ENCODE data around the gene FAU. TPM values are rescaled to one million over a fixed set of nuclear protein-coding genes. Genes with fewer than 3 reads are reported as not detected.

FAU gene
- total RNA-seq, 2 experiments from 2014 or later = 1,937 to 1,976 TPM

DNA sequence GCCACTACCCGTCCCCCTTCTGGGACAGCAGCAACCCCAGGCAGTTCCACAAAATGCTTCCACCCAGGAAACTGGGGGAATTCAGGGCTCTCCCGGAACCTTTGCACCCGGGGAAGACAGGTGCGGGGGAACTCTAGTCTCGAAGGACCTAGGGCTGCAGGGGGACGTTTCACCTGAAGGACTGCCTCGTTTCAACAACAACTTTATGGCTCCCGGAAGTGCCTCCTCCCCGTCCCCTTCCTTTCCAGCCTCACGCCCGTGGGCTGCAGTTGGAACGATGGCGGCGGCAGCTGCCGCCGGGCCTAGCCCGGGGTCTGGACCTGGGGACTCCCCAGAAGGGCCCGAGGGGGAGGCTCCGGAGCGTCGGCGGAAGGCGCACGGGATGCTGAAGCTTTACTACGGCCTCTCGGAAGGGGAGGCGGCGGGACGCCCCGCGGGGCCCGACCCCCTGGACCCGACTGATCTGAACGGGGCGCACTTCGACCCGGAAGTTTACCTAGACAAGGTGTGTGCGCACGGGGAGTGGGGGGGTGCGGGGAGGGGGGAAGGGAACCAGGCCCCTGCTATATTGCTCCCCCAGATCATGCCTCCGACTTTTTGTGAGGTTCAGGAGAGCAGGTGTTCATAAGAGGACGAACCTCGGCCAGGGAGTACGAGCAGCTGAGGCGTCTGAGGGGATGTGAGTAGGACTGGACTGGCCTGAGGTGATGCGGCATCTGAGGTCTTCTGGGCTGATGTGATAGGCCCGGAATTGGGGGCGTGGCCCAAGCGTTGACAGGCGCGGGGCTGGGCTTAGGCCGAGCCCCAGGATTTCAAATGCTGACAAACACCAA lies 25.7 kb downstream of the FAU start, which contains the start of gene VPS51:
VPS51 (plus strand) TSS at position 241 of the 833 bp plus-strand sequence; CDS start at position 278, 37 bp downstream.
- H3K4me3 ChIP-seq (ENCODE audit: low read length) = peak within 1 kb of the TSS; percentile 79
- DNase-seq (peak; percentile 76 to 94 (median 83)), ATAC-seq (ENCODE audit: poor library complexity) (peak; percentile 85)
- Mint-ChIP-seq H3K27me3 (no peaks in the 10 kb centered on the region), H3K36me3 (ENCODE audit: low read depth) (peaks cover 30% of the 10 kb centered on the region), H3K27ac (peak within 1 kb of the TSS; percentile 98), H3K4me1 (ENCODE audit: low read depth) (peaks cover 21% of the 10 kb centered on the region), H3K4me3 (peak within 1 kb of the TSS; percentile 96), H3K9me3 (no peaks in the 10 kb centered on the region)
- no peaks in the 10 kb centered on the region for H3K9me3 ChIP-seq (ENCODE audit: control insufficient read depth in 1 of 2, insufficient read depth in 1 of 2, low read length in 2 of 2)
- intact Hi-C loops (cut with DNase I, micrococcal nuclease) = loop anchor here (1.0 kb wide), 5 partner anchors 12 to 38 kb away; partner anchors contain the start of genes CDCA5 (in 2 of the 2), ZFPL1 (in 2 of the 2), ZNHIT2 (in 2 of the 2) and FAU (in 1 of the 2)
- ChIA-PET CTCF (interaction anchor here (0.5 to 6.6 kb wide), 4 partner anchors 16 to 75 kb away, joined by 3 to 58 read pairs (median 4); partner anchors contain the start of genes TM7SF2 and ZNHIT2), POLR2A (interaction anchor here (0.6 to 6.9 kb wide), 22 partner anchors 9 to 1249 kb away, joined by 3 to 91 read pairs (median 4); partner anchors contain the start of genes ARL2, BRMS1, CAPN1 and CCDC85B)
- H3K27me3 ChIP-seq (ENCODE audit: control insufficient read depth in 1 of 2, insufficient read depth in 2 of 2, low read length in 2 of 2) = no peaks in the 10 kb centered on the region
- H3K4me1 ChIP-seq (ENCODE audit: insufficient read depth, low read length) = peaks cover 23% of the 10 kb centered on the region
- H3K27ac ChIP-seq (ENCODE audit: low read depth in 1 of 2, low read length in 2 of 2) = peak within 1 kb of the TSS; percentile 78 to 85
- no peak for TF ChIP-seq CTCF (IDR thresholded peaks at IDR 0.05)
- peaks cover 17% of the 10 kb centered on the region for H3K36me3 ChIP-seq (ENCODE audit: insufficient read depth, low read length)

DNA sequence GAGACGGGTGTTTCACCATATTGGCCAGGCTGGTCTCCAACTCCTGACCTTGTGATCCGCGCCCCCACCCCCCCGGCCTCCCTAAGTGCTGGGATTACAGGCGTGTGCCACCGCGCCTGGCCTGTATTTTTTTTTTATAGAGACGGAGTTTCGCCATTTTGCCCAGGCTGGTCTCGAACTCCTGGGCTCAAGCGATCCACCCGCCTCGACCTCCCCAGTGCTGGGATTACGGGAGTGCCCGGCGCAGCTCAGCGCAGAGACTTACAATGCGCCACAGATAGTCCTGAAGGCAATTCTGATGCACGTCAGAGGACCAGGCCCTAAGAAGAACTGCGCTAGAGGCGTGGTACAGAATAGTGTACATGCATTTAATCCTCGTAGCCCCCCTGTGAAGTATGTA lies 26.5 kb downstream of the FAU start:
- peaks cover 21% of the 10 kb centered on the region for H3K4me1 Mint-ChIP-seq (ENCODE audit: low read depth)
- ChIA-PET POLR2A (interaction anchor here (1.1 to 6.9 kb wide), 10 partner anchors 9 to 795 kb away, joined by 3 to 91 read pairs (median 7); partner anchors contain the start of genes CAPN1, CCDC85B, CDCA5 and FAU), CTCF (interaction anchor here (1.0 to 6.6 kb wide), 3 partner anchors 15 to 22 kb away, joined by 3 to 58 read pairs (median 9); partner anchors contain the start of genes TM7SF2 and ZNHIT2)
- Histone ChIP-seq H3K9me3 (ENCODE audit: control insufficient read depth in 1 of 2, insufficient read depth in 1 of 2, low read length in 2 of 2) (no peaks in the 10 kb centered on the region), H3K36me3 (ENCODE audit: insufficient read depth, low read length) (peaks cover 13% of the 10 kb centered on the region), H3K4me1 (ENCODE audit: insufficient read depth, low read length) (peaks cover 23% of the 10 kb centered on the region), H3K27ac (ENCODE audit: low read depth in 1 of 2, low read length in 2 of 2) (peak overlapping the region; percentile 78 to 85), H3K27me3 (ENCODE audit: control insufficient read depth in 1 of 2, insufficient read depth in 2 of 2, low read length in 2 of 2) (no peaks in the 10 kb centered on the region), H3K4me3 (ENCODE audit: low read length) (peak overlapping the region; percentile 79)
- peaks cover 24% of the 10 kb centered on the region for H3K36me3 Mint-ChIP-seq (ENCODE audit: low read depth)
- H3K4me3 Mint-ChIP-seq = peak overlapping the region; percentile 96
- DNase-seq = peak in 1 of 14 experiments; percentile 40
- no peaks in the 10 kb centered on the region for H3K9me3 Mint-ChIP-seq
- ATAC-seq (ENCODE audit: poor library complexity) = no peak
- no peaks in the 10 kb centered on the region for H3K27me3 Mint-ChIP-seq
- TF ChIP-seq CTCF (IDR thresholded peaks at IDR 0.05) = no peak
- intact Hi-C loops (cut with DNase I, micrococcal nuclease) = no loop called here
- H3K27ac Mint-ChIP-seq = peak overlapping the region; percentile 98

DNA sequence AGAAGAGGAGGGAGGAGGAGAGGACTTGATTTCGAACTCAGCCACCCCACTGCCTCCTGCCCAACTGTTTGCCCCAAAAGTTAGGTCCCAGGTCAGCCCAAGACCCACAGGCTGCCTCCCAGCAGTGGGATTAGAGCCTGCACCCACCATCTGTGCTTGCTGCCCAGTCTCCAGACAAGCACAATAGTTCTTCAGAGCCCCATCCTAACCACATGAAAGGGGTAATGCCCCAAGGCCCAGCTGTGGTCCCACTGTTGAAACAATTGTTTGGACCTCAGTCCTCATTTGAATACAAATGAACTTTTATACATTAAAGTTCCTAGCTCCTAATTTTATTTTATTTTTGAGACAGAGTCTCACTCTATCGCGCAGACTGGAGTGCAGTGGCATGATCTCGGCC lies 31.3 kb downstream of the FAU start:
- Histone ChIP-seq H3K4me1 (ENCODE audit: insufficient read depth, low read length) (peaks cover 3% of the 10 kb centered on the region), H3K27me3 (ENCODE audit: control insufficient read depth in 1 of 2, insufficient read depth in 2 of 2, low read length in 2 of 2) (no peaks in the 10 kb centered on the region), H3K4me3 (ENCODE audit: low read length) (no peak overlapping the region), H3K36me3 (ENCODE audit: insufficient read depth, low read length) (peaks cover 39% of the 10 kb centered on the region), H3K27ac (ENCODE audit: low read depth in 1 of 2, low read length in 2 of 2) (no peak overlapping the region), H3K9me3 (ENCODE audit: control insufficient read depth in 1 of 2, insufficient read depth in 1 of 2, low read length in 2 of 2) (no peaks in the 10 kb centered on the region)
- H3K27me3 Mint-ChIP-seq = no peaks in the 10 kb centered on the region
- H3K27ac Mint-ChIP-seq = no peak overlapping the region
- no peak overlapping the region for H3K4me3 Mint-ChIP-seq
- ATAC-seq (ENCODE audit: poor library complexity) = no peak
- no peaks in the 10 kb centered on the region for H3K9me3 Mint-ChIP-seq
- TF ChIP-seq CTCF (IDR thresholded peaks at IDR 0.05) = no peak
- ChIA-PET CTCF (interaction anchor here (1.4 kb wide), 1 partner anchor 20 kb away, joined by 4 read pairs; no protein-coding TSS in a partner anchor), POLR2A (interaction anchor here (1.5 kb wide), 1 partner anchor 31 kb away, joined by 7 read pairs; the partner anchor contains the start of genes FAU and MRPL49)
- intact Hi-C loops (cut with DNase I, micrococcal nuclease) = no loop called here
- peaks cover 7% of the 10 kb centered on the region for H3K4me1 Mint-ChIP-seq (ENCODE audit: low read depth)
- H3K36me3 Mint-ChIP-seq (ENCODE audit: low read depth) = peaks cover 39% of the 10 kb centered on the region
- no peak for DNase-seq

All from CD4-positive, alpha-beta T cell (primary cell).